NCI-H1105 (cell line): ENCODE data around the gene MAEA.

Experiments used
- DNase-seq: peaks from one replicate; lab custom pipeline; 2025; lab: John Stamatoyannopoulos, UW

The MAEA gene

GRCh38 chr4:1289207-1290164 lies at the start of gene MAEA:
MAEA (plus strand) TSS chr4:1289891; CDS start chr4:1289914, 23 bp downstream.
- peak; percentile 83 for DNase-seq

GRCh38 chr4:1239950-1240307 lies 49.8 kb upstream of the MAEA start:
- DNase-seq = no peak

GRCh38 chr4:1240721-1241465 lies 48.8 kb upstream of the MAEA start:
- DNase-seq = no peak

- DNase-seq = no peak
Observed at GRCh38 chr4:1241466-1241935, 48.2 kb upstream of the MAEA start.

GRCh38 chr4:1241936-1242505 lies 47.7 kb upstream of the MAEA start:
- no peak for DNase-seq

GRCh38 chr4:1242506-1243450 lies 46.9 kb upstream of the MAEA start:
- no peak for DNase-seq

GRCh38 chr4:1243451-1244080 lies 46.1 kb upstream of the MAEA start:
- DNase-seq = no peak

GRCh38 chr4:1244081-1244977 lies 45.4 kb upstream of the MAEA start:
- no peak for DNase-seq

GRCh38 chr4:1244978-1245471 lies 44.7 kb upstream of the MAEA start:
- no peak for DNase-seq

GRCh38 chr4:1245481-1246051 lies 44.1 kb upstream of the MAEA start:
- no peak for DNase-seq

- no peak for DNase-seq
Observed at GRCh38 chr4:1246111-1246881, 43.4 kb upstream of the MAEA start.

- DNase-seq = no peak
Observed at GRCh38 chr4:1246901-1247863, 42.5 kb upstream of the MAEA start.

- DNase-seq = no peak
Observed at GRCh38 chr4:1247864-1248244, 41.8 kb upstream of the MAEA start.

- DNase-seq = peak; percentile 29
Observed at GRCh38 chr4:1248245-1249147, 41.2 kb upstream of the MAEA start, which contains the start of gene CTBP1. CTBP1 (minus strand) TSS chr4:1249130; CDS start chr4:1241331, 7,799 bp downstream.

- DNase-seq = peak; percentile 57
Observed at GRCh38 chr4:1249148-1249730, 40.5 kb upstream of the MAEA start.
